ENCODE measurements around the gene CCDC60.

The CCDC60 gene, protein sequence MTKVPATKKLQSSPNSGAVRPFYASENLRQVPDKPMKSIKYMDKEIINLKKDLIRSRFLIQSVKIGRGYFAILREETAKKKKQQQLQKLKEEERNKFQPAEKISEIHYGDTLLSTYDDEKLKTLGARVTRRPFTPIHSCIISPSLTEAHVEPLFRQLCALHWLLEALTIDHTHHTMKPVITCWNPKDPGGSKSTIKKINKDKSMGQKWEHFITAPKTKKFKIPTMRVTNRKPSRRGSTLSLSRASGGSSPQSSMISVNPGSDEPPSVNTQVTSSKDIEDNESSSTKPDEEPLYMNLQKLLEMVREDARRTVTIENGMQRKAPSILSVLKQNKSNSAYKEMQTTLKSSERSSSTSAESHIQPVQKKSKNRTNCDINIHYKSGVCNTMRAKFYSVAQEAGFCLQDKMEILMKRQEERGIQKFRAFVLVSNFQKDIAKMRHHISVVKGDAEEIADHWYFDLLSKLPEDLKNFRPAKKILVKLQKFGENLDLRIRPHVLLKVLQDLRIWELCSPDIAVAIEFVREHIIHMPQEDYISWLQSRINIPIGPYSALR

DNA sequence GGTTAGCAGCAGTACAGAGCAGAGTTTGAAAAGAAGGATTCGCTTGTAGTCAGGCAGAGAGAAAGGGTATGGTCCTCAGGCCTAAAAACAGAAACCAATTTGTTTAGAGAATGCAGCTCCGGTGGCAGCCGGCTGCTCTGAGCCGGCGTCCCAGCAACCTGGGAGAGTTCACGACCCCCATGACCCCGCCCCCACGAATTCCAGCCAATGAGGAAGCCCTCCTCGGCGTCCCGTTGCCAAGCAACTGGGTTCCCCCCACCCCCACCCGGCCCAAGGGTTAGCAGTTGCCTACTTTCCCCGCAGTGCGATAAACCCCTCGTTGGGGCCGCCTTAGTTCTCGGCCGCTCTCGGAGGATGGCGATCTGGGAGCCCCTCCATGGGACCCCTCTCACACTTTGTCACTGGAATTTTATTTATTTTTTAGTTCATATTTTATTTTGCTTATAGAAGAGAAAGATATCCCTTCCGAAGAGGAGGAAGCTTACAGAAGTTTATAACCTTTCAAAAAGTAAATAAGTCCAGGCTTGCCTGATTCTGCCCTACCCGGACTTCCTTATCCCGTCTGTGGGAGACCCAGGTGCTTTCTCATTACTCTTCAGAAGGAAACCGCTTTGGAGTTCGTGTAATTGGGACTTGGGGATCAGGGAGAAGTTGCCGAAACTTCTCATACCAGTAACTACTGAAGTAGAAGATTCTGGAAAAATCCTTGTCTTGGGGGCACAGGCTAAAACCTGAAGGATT lies at the start of gene CCDC60:
TSS of gene CCDC60 (plus strand) at position 300 of the 741 bp plus-strand sequence. CDS start 448 bp downstream, outside the sequence.
- DNase-seq: no peak

DNA sequence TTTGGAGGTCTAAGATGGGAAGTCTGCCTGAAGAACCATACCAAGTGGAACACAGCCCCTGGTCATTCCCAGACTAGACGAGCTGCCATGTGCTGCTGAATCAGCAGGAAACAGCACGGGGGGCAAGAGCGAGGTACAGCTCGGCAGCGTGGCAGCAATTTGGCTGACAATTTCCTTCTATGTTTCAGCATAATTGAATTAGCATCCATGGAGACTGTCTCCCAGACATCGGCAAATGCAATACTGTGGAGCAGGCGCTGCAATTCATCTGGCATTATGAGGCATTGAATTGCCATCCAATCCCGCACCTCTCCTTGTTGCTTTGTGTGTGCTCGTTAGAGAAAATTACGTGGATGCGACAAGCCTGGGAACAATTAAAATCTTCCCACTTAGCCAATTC lies 46.0 kb upstream of the CCDC60 start:
- DNase-seq: no peak

DNA sequence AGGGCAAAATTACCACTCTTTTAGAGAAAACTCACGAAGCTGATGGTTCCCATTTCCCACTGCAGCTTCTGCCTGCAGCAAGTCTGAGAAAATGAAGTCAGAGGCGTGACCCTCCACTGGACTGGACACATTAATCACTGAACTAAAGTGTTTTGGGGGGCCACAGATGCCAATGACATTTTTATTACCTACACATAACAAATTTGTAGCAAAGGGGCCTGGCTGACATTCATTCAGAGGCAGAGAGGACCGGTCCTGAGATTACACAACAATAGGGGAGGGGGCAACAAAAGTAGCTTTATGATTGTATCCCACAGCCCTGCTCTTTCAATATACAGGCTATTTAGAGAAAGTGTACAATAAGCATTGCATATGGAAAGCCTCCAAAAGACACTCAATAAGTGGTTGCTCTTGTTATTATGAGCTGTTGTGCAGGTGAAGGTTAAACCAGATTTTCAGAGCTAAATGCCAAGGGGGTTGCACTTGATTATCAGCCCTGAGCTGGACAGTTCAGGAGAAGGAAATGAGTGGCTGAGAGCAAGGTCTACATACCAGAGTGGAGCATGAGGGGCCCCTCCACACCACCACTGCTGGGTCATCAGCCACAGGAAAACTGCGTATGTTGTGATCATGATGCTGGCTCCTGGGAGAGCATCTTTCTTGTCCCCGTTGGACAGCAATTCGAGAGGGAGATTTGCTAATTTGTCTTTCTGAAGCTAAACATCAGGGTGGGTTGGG lies 41.5 kb upstream of the CCDC60 start:
- DNase-seq: no peak

DNA sequence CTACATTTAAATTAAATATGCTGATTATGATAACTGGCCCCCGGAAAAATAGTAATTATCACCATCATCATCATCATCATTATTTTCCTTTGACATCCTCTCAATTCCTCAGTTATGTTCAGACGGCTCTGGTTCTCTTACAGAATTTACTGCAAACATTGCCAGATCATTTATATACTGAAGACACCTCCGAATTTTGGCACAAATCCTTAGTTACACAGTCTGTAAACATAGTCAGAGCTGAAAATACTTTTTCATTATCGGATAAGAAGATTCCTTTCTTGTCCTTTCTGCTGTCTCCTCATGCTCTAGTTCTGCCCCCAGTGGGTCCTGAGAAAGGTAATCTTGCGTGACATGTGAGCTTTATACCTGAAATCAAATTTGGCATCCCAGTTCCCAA lies 40.3 kb upstream of the CCDC60 start:
- DNase-seq: no peak

DNA sequence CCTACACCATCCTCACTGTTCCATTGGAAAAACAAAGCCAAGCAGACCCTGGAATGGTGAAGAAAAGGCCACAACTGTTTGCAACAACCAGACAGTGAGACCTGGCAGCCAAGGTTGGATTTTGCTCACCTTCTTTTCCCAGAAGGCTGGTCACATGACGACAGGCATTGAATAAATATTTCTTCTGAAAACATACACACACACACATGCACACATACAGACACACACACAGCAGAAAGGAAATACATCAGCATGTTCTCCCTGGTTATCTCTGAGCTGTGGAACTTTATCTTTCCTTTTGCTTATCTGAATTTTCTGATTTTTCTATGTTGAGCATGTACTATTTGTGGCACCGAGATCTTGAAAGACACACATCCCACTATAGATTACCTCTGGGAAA lies 38.0 kb upstream of the CCDC60 start:
- no peak for DNase-seq

DNA sequence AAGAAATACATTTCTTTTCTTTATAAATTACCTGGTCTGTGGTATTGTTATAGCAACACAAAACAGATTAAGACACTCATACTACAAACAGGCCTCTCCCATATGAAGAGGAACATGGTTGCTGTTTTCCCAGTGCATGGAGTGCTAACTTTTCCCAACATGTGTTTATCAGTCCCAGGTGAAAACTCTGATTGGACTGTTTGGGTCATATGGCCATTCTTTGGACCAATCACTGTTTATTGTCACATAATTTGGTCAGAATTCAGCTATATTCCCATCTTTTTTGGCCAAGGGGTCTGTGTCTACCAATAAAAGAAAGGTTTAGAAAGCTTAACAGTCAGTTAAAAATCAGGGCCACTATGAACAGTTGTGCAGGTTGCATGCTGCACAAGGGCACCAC lies 35.4 kb upstream of the CCDC60 start:
- no peak for DNase-seq

DNA sequence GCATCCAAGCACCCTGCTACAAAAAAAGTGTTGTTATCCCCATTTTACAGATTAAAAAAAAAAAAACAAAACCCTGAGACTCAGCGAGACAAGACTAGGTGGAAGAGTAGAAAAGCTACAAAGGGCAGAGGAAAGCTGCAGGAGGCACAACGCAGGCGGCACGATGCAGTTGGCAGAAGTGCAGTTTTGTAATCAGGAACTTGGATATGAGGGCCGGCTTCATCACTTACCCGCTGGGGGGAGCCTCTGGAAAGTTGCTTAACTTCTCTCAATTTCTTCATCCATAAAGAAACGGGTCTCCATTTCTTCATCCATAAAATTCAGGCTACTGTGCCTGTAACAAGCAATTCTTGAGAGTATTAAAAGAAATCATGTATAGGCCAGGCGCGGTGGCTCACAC lies 33.1 kb upstream of the CCDC60 start:
- no peak for DNase-seq

DNA sequence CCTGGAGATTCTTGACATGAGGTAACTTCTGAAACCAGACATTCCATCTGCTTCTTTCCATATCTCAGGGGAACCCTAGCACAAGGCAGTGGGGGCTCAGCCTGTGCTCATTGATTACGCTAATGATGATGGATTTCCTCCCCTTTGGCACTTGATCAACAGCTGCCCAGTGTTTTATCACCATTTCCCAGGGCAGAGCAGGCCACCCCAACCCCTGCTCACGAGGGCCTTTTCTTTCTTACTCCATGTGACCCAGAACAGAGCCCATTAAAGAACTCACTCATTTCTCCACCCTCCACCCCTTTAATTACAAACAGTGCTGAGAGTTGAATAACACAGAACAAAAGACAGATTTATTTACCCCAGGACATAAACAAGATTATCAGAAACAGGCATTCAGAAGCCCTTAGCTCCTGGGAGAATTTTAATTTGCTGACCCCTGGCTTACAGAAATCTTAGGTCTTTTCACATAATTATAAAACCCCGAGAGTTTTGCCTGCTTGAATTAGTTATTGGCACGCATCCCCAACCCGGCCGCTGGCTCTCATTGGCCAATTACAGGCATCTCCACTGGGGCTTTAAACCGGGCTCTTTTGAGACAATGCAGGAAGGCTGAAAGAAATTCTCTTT lies 32.0 kb upstream of the CCDC60 start:
- no peak for DNase-seq

DNA sequence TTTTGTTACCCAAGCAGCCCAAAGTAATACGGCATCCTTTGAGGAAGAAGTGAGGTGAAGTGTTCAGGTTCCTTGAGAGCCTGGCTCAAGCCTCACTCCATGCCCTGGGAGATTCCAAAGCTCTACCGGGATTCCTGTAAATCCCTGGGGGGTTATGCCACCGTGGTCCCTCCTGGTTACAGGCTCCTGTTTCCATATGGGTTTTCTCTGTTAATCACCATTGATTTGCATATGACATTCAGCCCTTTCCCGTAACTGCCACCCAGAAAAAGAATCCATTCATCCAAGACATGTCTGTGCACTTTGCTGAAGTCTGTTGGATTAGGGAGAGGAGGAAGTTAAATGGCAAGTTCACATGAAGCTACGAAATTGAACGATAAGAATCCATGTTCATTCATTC lies 27.9 kb upstream of the CCDC60 start:
- DNase-seq: no peak

DNA sequence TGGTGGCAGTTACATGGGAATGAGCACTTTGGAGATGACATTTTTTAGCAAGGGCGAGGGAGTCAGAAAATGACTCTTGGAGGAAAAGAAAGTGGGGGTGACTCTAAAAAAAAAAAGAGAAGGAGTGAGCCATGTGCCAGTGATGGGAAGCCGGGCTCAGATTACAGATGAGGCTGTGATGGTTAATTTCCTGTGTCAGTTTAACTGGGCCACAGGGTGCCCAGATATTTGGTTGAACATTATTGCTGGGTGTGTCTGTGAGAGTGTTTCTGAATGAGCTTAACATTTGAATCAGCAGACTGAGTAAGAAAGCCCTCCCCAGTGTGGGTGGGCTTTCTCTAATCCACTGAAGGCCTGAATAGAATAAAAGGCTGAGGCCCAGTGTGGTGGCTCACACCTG lies 26.8 kb upstream of the CCDC60 start:
- DNase-seq: no peak

DNA sequence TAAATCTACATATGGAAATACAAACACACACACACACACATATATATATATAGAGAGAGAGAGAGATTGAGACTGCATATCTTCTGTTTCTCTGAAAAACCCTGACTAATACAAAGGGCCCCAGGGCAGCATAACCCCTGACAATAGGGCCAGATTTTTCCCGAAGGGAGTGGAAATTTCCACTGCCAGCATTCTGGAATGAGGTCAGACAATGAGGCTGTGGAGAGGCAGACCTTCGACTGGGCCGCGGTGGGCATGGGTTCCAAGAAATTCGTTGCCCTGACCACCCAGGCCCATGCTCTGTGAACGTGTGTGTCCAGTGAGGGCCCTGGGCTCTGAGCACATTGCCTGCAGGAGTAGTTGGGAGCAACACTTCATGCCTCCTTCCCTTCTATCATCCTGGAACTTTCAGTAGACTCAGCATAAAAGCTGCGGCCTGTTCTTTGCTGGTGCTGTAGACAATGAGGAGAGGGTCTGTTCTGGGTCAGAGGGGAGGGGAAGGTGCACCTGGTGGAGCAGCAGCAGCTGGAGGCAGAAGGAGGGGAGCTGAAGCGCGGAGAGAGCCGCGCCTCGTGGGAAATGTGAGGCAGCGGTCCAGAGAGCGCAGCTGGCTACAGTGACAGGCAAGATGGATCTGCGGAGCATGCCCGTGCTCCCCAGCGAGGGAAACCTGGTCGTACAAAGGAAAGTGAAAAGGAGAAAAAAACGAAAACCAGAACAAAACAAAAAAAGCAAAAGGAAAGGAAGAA lies 25.6 kb upstream of the CCDC60 start:
- no peak for DNase-seq

DNA sequence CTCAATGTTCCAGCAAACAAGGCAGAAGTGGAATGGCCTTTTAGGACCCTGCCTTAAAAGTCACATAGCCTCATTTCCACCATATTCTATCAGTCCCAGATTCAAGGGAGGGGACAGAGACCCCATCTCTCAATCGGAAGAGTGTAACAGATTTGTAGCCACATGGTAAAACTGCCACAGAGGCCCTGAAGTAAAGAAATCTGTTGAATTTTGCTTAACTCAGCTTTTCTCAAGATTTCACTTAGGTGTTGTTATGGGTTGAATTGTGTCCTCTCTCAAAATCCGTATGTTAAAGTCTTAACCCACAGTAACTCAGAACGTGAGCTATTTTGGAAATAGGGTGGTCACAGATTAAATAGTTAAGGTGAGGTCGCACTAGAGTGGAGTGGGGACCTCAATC lies 22.7 kb upstream of the CCDC60 start:
- no peak for DNase-seq

DNA sequence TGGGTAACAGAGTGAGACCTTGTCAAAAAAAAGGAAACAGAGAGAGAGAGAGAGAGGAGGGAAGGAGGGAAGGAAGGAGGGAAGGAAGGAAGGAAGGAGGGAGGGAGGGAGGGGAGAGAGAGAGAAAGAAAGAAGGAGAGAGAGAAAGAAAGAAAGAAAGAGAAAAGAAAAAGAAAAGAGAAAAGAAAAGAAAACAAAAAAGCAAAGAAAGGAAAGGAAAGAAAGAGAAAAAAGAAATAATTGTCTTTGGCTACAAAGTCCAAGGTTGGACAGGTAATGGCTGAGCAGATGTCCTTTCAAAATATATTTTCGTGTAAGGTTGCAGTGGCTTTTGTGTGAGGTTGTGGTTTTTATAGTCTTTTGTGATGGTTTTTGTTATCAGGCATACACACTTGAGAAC lies 21.6 kb upstream of the CCDC60 start:
- DNase-seq: no peak

DNA sequence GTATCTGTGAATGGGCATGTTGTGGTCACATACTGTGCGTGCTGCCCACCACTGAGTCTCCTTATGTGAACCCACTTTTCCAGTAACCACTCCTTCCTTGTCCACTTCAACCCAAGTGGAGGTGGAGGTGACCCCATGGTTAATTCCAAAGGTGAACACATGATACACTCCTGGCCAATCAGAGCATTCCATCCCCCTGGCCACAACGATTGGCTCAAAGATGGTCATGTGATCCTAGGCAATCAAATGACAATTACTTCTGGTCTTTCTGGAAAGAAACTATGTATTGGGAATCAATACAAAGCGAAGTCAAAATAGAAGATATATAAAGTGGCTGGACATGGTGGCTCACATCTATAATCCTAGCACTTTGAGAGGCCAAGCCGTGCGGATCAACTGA lies 20.2 kb upstream of the CCDC60 start:
- DNase-seq: no peak

DNA sequence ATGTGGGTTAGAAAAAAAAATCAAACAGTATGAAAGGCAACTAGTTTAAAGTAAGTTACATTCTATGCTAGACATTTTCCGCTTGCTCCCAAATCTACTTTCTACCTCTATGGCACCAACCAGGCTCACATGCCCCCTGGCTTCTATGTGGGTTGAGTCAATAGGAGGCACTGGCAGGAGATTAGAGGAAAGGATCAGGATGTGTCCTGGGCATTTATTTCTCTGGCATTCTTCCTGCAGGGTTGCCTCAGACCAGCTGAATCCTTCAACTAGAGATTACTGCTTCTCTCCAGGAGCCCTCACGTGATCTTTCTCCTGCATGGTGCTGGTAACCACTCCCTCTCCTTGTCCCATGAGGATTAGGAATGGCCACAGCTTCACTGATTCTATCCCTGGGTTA lies 14.9 kb upstream of the CCDC60 start:
- DNase-seq: no peak

DNA sequence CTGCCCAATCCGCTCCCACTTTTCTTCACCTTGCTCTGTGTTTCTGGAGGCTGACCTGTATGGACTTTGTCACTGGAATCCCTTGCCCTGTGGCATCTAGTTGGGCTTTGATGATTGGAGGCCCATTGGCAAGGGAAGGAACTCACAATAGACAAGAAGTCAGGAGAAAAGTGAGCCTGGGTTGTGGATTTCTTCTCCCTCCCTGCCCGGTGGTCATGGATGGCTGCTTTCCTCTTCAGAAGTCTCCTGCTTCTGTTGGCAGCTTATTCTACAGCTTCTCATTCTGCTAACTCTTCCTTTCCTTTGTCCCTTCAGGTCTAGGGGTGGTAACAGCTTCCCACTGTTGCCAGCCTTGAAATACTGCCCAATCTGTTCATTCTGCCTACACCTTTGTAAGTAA lies 13.9 kb upstream of the CCDC60 start:
- no peak for DNase-seq

DNA sequence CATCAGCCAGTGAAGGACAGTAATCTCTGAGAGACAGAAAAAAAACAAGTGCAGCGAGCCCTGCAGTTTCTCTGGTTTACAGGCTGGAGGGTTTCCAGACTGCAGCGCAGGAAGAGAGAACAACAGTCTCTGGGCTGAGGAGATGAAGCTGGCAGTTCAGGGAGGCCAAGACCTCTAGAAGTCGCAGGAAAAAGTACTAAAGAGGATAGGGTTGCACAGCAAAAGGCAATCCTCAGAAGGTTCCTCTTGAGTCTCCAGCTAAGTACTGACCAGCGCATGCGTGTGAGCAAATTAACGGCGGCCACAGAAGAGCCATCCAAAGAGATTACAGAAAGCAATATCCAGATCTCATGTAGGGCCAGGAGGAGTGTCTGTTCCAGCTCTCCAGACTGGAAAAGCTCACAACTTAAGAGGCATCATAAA lies 12.2 kb upstream of the CCDC60 start:
- DNase-seq: no peak

DNA sequence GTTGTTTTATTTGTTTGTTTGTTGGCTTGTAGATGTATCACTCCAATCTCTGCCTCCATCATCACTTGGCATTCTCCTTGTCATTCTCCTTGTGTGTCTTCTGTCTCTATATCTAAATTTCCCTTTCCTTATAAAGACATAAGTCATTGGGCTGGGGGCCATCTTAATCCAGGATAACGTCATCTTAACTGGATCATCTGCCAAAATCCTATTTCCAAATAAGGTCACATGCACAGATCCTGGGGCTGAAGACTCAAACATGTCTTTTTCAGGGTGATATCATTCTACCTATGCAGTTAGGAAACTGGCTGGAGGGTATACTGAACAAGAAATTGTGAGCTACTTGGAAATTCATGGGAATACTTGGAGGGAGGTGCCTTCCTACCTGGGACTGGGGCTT lies 8.7 kb upstream of the CCDC60 start:
- no peak for DNase-seq

DNA sequence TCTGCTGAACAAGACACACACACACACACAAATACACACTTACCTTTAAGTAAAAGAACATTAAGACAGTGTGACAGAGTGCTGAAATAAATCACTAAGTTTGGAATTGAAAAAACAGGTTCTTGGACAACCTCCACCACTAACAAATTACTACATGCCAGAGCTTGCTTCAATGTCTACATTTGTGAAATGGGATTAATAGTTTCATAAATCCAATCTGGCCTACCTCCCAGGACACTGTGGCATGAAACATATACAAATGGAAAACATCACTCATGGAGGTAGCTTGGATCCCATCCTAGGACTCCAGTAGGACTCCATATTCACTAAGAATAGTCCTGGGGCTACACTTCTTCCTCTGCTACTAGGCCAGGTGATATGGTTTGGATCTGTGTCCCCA lies 8.2 kb upstream of the CCDC60 start:
- no peak for DNase-seq

DNA sequence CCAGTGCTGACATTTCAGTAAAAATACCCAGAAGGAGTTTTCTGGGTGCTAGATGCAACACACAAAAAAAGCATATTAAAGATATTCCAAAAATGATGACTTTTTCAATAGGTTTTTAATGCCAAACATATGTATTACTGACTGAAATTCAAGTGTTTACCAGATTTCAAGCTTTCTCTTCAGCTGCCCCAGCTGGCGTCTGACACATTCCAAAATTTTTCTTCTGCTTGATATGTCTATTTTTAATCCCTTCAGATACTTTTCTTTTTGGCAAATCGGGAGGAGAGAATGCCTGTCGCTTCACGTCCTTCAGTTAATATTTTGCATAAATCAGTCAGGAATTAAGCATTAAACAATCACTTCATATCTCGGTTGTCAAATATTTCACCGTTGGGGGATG lies 7.1 kb upstream of the CCDC60 start:
- no peak for DNase-seq

DNA sequence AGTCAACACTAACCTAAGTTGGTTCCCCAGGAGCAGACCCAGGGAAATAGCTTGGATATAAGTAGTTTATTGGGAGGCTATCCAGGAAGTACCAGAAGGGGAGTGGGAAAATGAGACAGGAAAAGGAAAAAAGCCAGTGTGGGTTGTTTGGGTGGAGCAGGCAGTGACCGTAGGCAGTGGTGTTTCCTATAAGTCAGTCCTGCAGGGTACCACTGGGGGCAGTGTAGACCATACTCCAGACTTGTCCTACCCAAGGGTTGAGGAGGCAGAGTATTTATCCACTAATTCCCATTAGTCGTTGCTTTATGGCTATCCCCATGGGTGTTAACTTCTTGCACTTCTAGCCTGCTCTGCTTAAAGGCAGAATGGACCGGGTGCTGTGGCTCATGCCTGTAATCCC lies 6.4 kb upstream of the CCDC60 start:
- no peak for DNase-seq

All from stimulated activated CD4-positive, alpha-beta T cell treated with anti-CD3 and anti-CD28 coated beads, Interleukin-4, amount 100 ng/mL, for 24 hours (primary cell).